ENCODE data around the gene MMP24OS.

Gene MMP24OS

GRCh38 chr20:35314816-35315631 lies 37.1 kb upstream of the MMP24OS start:
- DNase-seq (ENCODE audit: low read depth, low spot score), result no peak
- Histone ChIP-seq H3K27me3 (ENCODE audit: insufficient read depth, insufficient read length) (no peaks in the 10 kb centered on the region), H3K9ac (ENCODE audit: insufficient read length, low read depth) (no peak overlapping the region), H3K4me1 (ENCODE audit: insufficient read depth, insufficient read length) (no peaks in the 10 kb centered on the region), H3K4me3 (ENCODE audit: insufficient read length, low read depth) (no peak overlapping the region), H3K36me3 (ENCODE audit: insufficient read depth, insufficient read length, low read length) (peaks cover 5% of the 10 kb centered on the region), H3K9me3 (ENCODE audit: insufficient read depth, low read length) (no peaks in the 10 kb centered on the region)
- TF ChIP-seq SUZ12 (IDR thresholded peaks at IDR 0.05; ENCODE audit: extremely low read depth, insufficient read depth, insufficient read length), result no peak
- TF ChIP-seq YY1 (IDR thresholded peaks at IDR 0.05; ENCODE audit: insufficient read depth, insufficient read length), result no peak
- TF ChIP-seq ZNF274 (IDR thresholded peaks at IDR 0.05; ENCODE audit: low read depth, low read length), result no peak

- no peaks in the 10 kb centered on the region for H3K9me3 ChIP-seq (ENCODE audit: insufficient read depth, low read length)
- peaks cover 17% of the 10 kb centered on the region for H3K36me3 ChIP-seq (ENCODE audit: insufficient read depth, insufficient read length, low read length)
- no peak overlapping the region for H3K4me3 ChIP-seq (ENCODE audit: insufficient read length, low read depth)
- no peaks in the 10 kb centered on the region for H3K27me3 ChIP-seq (ENCODE audit: insufficient read depth, insufficient read length)
- peak; percentile 30 for DNase-seq (ENCODE audit: low read depth, low spot score)
- H3K4me1 ChIP-seq (ENCODE audit: insufficient read depth, insufficient read length), result no peaks in the 10 kb centered on the region
- no peak overlapping the region for H3K9ac ChIP-seq (ENCODE audit: insufficient read length, low read depth)
- TF ChIP-seq ZNF274 (IDR thresholded peaks at IDR 0.05; ENCODE audit: low read depth, low read length), result no peak
- no peak for TF ChIP-seq YY1 (IDR thresholded peaks at IDR 0.05; ENCODE audit: insufficient read depth, insufficient read length)
- no peak for TF ChIP-seq SUZ12 (IDR thresholded peaks at IDR 0.05; ENCODE audit: extremely low read depth, insufficient read depth, insufficient read length)
Measured at GRCh38 chr20:35312318-35312717, 34.4 kb upstream of the MMP24OS start.

GRCh38 chr20:35311822-35312221 lies 33.9 kb upstream of the MMP24OS start:
- Histone ChIP-seq H3K9ac (ENCODE audit: insufficient read length, low read depth) (no peak overlapping the region), H3K36me3 (ENCODE audit: insufficient read depth, insufficient read length, low read length) (peaks cover 17% of the 10 kb centered on the region), H3K9me3 (ENCODE audit: insufficient read depth, low read length) (no peaks in the 10 kb centered on the region), H3K27me3 (ENCODE audit: insufficient read depth, insufficient read length) (no peaks in the 10 kb centered on the region), H3K4me3 (ENCODE audit: insufficient read length, low read depth) (no peak overlapping the region), H3K4me1 (ENCODE audit: insufficient read depth, insufficient read length) (peaks cover under 1% of the 10 kb centered on the region)
- TF ChIP-seq SUZ12 (IDR thresholded peaks at IDR 0.05; ENCODE audit: extremely low read depth, insufficient read depth, insufficient read length) (no peak), YY1 (IDR thresholded peaks at IDR 0.05; ENCODE audit: insufficient read depth, insufficient read length) (no peak), ZNF274 (IDR thresholded peaks at IDR 0.05; ENCODE audit: low read depth, low read length) (no peak)
- DNase-seq (ENCODE audit: low read depth, low spot score), result no peak

GRCh38 chr20:35311409-35311808 lies 33.5 kb upstream of the MMP24OS start:
- peaks cover 4% of the 10 kb centered on the region for H3K4me1 ChIP-seq (ENCODE audit: insufficient read depth, insufficient read length)
- TF ChIP-seq ZNF274 (IDR thresholded peaks at IDR 0.05; ENCODE audit: low read depth, low read length) (no peak), SUZ12 (IDR thresholded peaks at IDR 0.05; ENCODE audit: extremely low read depth, insufficient read depth, insufficient read length) (no peak), YY1 (IDR thresholded peaks at IDR 0.05; ENCODE audit: insufficient read depth, insufficient read length) (no peak)
- H3K27me3 ChIP-seq (ENCODE audit: insufficient read depth, insufficient read length), result no peaks in the 10 kb centered on the region
- H3K4me3 ChIP-seq (ENCODE audit: insufficient read length, low read depth), result no peak overlapping the region
- no peak for DNase-seq (ENCODE audit: low read depth, low spot score)
- H3K9ac ChIP-seq (ENCODE audit: insufficient read length, low read depth), result no peak overlapping the region
- H3K36me3 ChIP-seq (ENCODE audit: insufficient read depth, insufficient read length, low read length), result peaks cover 20% of the 10 kb centered on the region
- H3K9me3 ChIP-seq (ENCODE audit: insufficient read depth, low read length), result no peaks in the 10 kb centered on the region

- H3K27me3 ChIP-seq (ENCODE audit: insufficient read depth, insufficient read length), result no peaks in the 10 kb centered on the region
- H3K9me3 ChIP-seq (ENCODE audit: insufficient read depth, low read length), result no peaks in the 10 kb centered on the region
- no peak overlapping the region for H3K9ac ChIP-seq (ENCODE audit: insufficient read length, low read depth)
- H3K4me1 ChIP-seq (ENCODE audit: insufficient read depth, insufficient read length), result peaks cover 7% of the 10 kb centered on the region
- no peak for DNase-seq (ENCODE audit: low read depth, low spot score)
- H3K36me3 ChIP-seq (ENCODE audit: insufficient read depth, insufficient read length, low read length), result peaks cover 37% of the 10 kb centered on the region
- no peak for TF ChIP-seq YY1 (IDR thresholded peaks at IDR 0.05; ENCODE audit: insufficient read depth, insufficient read length)
- no peak for TF ChIP-seq SUZ12 (IDR thresholded peaks at IDR 0.05; ENCODE audit: extremely low read depth, insufficient read depth, insufficient read length)
- TF ChIP-seq ZNF274 (IDR thresholded peaks at IDR 0.05; ENCODE audit: low read depth, low read length), result no peak
- H3K4me3 ChIP-seq (ENCODE audit: insufficient read length, low read depth), result no peak overlapping the region
Measured at GRCh38 chr20:35307666-35308653, 30.0 kb upstream of the MMP24OS start.

- Histone ChIP-seq H3K9ac (ENCODE audit: insufficient read length, low read depth) (no peak overlapping the region), H3K9me3 (ENCODE audit: insufficient read depth, low read length) (no peaks in the 10 kb centered on the region), H3K27me3 (ENCODE audit: insufficient read depth, insufficient read length) (no peaks in the 10 kb centered on the region), H3K4me3 (ENCODE audit: insufficient read length, low read depth) (no peak overlapping the region), H3K4me1 (ENCODE audit: insufficient read depth, insufficient read length) (peaks cover 7% of the 10 kb centered on the region), H3K36me3 (ENCODE audit: insufficient read depth, insufficient read length, low read length) (peaks cover 46% of the 10 kb centered on the region)
- TF ChIP-seq YY1 (IDR thresholded peaks at IDR 0.05; ENCODE audit: insufficient read depth, insufficient read length) (no peak), ZNF274 (IDR thresholded peaks at IDR 0.05; ENCODE audit: low read depth, low read length) (no peak), SUZ12 (IDR thresholded peaks at IDR 0.05; ENCODE audit: extremely low read depth, insufficient read depth, insufficient read length) (no peak)
- DNase-seq (ENCODE audit: low read depth, low spot score), result peak; percentile 50
Measured at GRCh38 chr20:35306931-35307517, 29.1 kb upstream of the MMP24OS start.

All from NT2/D1 (cell line).